LNCaP clone FGC (cell line): ENCODE measurements around the gene AXIN1.
A peak's percentile ranks its signal among the peaks of the same experiment; 100 is the strongest.

Experiments
- DNase-seq: peaks from one replicate; pipeline ENCODE4 v3.0.0-alpha.2; 2011; ENCODE audit warnings: low read depth
- H3K4me3 ChIP-seq: 2 replicates; pipeline ENCODE4 v1.5.1; 2011; ENCODE audit warnings: mild to moderate bottlenecking, low read depth, low read length, control low read depth
- TF ChIP-seq, protein P1 (sequence below): IDR thresholded peaks from 2 replicates; pipeline ENCODE4 v1.5.1; 2012; ENCODE audit warnings: mild to moderate bottlenecking; ENCODE audit not compliant: control insufficient read depth, insufficient read depth; ENCODE audit errors: extremely low read depth

The AXIN1 gene

DNA sequence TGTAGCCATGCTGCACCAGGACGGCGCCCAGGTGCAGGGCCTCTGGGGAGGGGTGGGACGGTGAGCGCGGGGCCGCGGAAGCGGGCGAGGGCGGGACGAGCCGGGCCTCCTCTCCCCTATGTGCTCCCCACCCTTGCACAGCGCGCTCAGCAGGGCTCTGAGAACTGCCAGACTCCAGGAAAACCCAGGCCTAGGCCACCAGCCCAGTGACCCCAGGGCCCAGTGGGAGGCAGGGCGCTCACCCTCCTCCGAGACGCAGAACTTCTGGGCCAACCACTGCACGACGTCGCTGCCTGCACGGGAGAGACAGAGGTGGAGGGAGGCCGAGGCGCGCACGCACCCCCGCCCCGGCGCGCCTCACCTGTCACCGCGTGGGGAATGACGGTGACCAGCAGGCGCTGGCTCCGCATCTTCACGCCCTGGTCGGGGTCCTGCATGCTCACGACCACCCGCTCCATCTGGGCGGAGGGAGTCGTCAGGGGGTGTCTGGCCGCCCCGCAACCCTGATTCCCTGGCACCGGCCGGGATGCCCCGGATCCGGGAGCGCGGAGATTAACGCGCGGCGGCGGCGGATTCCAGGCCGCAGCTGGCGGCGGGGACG is 77.4 kb downstream of the AXIN1 start:
- TF ChIP-seq, protein P1, sequence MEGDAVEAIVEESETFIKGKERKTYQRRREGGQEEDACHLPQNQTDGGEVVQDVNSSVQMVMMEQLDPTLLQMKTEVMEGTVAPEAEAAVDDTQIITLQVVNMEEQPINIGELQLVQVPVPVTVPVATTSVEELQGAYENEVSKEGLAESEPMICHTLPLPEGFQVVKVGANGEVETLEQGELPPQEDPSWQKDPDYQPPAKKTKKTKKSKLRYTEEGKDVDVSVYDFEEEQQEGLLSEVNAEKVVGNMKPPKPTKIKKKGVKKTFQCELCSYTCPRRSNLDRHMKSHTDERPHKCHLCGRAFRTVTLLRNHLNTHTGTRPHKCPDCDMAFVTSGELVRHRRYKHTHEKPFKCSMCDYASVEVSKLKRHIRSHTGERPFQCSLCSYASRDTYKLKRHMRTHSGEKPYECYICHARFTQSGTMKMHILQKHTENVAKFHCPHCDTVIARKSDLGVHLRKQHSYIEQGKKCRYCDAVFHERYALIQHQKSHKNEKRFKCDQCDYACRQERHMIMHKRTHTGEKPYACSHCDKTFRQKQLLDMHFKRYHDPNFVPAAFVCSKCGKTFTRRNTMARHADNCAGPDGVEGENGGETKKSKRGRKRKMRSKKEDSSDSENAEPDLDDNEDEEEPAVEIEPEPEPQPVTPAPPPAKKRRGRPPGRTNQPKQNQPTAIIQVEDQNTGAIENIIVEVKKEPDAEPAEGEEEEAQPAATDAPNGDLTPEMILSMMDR = no peak
- no peak for DNase-seq
- peak overlapping the region; percentile 37 for H3K4me3 ChIP-seq

DNA sequence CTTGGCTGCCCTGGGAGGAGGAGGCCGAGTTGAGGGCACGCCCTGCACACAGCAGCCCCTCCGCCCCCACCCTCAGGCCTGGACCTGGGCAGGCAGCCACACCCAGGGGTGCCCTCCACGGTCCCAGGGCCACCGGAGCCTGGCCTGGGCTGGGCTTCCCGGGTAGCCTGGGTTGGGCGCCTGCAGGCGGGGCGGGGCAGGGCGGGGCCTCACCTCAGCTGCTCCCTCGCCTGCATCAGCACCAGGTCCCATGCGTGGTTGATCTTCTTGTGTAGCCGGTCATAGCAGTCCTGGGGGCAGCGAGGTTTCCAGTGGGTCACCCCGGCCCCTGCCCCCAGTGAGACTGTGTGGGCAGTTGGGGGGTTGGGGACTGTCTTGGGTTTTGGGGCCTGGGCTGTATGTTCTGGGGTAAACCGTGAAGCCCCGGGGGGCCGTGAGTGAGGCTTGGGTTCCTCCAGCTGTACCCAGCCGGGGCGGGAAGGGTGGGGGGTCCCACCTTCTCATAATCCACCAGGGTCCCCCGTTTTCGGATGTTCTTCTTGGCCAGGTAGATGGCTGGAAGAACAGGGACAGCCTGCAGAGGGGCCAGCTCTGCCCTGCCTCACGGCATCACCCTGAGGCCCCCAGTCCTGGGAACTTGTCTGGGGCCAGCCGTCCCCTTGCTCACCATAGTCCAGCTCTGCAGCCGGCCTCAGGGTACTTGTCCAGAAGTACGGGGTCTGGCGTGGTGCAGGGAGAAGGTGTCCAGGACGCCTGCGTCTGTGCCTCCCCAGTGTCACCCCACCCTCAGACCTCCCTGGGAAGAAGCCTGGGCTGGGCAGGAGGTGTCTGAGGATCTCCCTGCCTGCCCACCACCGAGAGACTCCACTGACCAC is 78.7 kb downstream of the AXIN1 start:
- DNase-seq = no peak
- TF ChIP-seq, protein P1 = no peak
- H3K4me3 ChIP-seq = no peak overlapping the region

DNA sequence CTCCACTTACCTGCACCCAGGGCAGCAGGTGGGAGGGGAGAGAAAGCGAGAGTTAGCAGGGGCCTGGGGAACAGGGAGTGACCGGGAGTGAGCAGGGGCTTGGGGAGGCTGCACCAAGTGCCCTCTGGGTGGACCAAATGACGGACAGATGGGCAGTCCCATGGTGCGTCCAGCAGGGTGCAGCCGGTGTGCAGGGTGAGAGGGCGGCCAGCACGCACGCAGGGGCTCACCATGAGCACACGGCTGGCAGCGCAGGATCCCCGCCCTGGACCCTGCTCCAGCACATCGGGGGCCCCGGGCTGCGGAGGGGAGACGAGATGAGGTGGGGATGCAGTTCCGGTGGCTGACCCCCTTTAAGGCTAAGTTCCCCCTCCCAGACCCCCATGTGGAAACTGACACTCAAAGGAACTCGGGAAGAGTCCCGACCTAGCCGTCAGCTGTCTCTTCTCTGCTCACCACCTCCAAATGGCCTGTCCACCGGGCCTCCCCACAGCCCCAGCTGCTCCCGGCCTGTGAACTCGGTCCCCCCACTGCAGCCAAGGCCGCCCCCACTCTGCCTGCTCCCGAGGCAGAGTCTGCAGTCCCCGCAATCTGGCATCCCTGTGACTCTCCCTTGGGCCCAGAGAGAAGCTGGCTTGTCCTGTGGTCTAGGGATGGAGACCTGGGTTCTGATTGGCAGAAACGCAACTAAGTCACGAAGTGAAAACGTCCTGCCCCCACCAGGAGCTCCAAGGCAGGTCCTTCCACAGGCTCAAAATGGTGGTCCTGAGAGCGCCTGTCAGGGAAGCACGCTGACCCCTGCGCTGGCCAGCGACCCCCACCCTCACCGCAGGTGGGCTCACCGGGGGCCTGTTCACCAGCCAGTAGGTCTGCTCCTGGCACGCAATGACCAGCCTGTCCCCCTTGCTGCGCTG is 79.6 kb downstream of the AXIN1 start:
- no peak for DNase-seq
- TF ChIP-seq, protein P1 = no peak
- H3K4me3 ChIP-seq = no peak overlapping the region

DNA sequence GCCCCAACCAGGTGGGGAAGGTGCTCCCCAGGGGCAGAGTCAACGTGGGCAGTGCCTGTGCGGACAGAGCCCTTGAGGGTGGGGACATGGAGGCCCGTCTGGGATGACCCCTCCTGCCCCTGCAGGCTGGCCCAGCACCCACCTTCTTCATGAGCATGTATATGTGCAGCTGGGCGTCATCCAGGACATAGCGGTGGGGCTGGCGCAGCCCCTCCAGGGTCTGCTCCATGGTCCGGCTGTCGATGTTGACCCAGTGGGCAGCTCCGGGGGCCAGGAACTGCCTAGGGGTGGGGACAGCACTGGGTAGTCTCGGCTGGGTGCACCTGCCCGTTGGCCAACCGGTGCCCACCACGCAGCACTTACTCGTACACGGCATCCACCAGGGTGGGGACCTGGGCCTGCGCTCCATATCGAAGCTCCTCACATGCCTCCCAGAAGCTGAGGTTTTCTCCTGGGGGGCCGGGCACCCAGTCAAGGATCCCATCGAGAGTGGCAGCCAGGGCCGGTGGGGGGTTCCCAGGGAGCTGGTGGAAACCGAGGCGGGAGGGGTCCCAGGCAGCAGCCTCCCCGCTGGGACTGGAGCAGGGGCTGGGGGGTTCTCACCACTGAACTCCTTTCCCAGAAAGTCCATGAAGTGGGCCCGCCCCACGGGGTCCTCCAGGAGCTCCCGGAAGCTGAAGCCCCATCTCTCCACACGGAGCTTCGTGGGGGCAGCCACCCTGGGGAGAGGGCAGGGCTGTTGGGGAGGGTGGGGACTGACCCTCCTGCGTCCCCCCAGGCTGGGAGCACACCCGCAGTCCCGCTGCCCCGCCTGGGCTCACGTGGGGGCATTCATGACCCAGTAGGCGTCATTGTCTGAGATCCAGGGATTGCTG is 81.9 kb downstream of the AXIN1 start:
- no peak for DNase-seq
- TF ChIP-seq, protein P1 = no peak
- no peak overlapping the region for H3K4me3 ChIP-seq

DNA sequence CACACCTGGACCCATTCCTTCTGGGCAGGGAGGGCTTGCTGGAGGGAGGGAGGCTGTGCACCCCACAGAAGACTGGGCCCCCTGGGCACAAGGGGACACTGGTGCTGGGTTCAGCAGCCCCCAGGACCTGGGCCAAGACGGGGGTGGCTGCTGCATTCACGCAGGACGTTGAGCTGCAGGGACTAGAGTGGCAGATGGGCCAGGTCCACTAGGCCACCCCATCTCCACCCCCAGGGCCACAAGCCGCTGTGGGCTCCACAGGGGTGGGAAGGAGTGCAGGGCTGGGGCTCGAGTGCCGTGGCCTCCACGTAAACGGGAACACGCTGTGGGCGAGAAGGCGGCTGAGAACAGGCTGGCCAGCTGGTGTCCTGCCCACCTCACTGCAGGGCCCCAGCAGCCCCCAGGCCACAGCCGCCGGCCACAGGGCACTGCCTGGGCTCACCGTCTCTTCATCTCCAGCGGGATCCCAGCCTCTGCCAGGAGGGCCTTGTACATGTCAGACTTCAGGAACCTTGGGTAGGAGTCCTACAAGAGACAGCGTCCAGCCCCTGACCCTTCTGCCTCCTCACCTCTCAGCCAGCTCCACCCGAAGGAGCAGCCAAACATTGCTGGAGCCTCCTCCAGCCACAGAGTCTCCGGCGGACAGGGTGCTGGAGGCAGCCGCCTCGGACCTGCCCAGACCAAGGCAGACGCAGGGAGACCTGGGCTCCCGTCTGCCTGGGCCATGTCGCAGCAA is 83.3 kb downstream of the AXIN1 start:
- TF ChIP-seq, protein P1 = no peak
- DNase-seq = no peak
- H3K4me3 ChIP-seq = no peak overlapping the region
